ENCODE measurements around the gene PER2.
"Not testable (repeated sequence)": the region's sequence is repeated elsewhere in the genome, so short reads cannot be mapped to it uniquely, and the experiment has no call there.

Gene PER2

GRCh38 chr2:238287737-238288649 is at the start of gene PER2:
Gene PER2 (minus strand): TSS chr2:238288610. CDS start chr2:238277936, 10,674 bp downstream.
- peak; percentile 12 to 15 for ATAC-seq

- ATAC-seq: no peak
These were observed 49.4 kb upstream of the PER2 start for GRCh38 chr2:238337846-238338245.

- no peak for ATAC-seq
These were observed 48.5 kb upstream of the PER2 start for GRCh38 chr2:238336793-238337444.

GRCh38 chr2:238336151-238336550 is 47.7 kb upstream of the PER2 start:
- no peak for ATAC-seq

GRCh38 chr2:238335591-238335990 is 47.2 kb upstream of the PER2 start:
- not testable (repeated sequence) for ATAC-seq

- ATAC-seq: no peak
These were observed 46.5 kb upstream of the PER2 start for GRCh38 chr2:238334885-238335284.

- ATAC-seq: no peak
These were observed 43.5 kb upstream of the PER2 start for GRCh38 chr2:238331916-238332315.

- no peak for ATAC-seq
These were observed 42.0 kb upstream of the PER2 start for GRCh38 chr2:238330391-238330790.

GRCh38 chr2:238327751-238328150 is 39.3 kb upstream of the PER2 start:
- no peak for ATAC-seq

- no peak for ATAC-seq
These were observed 38.5 kb upstream of the PER2 start for GRCh38 chr2:238326801-238327365.

- no peak for ATAC-seq
These were observed 37.3 kb upstream of the PER2 start for GRCh38 chr2:238325694-238326093.

- ATAC-seq: not testable (repeated sequence)
These were observed 35.8 kb upstream of the PER2 start for GRCh38 chr2:238324248-238324647.

GRCh38 chr2:238322001-238322411 is 33.6 kb upstream of the PER2 start:
- no peak for ATAC-seq

GRCh38 chr2:238321467-238321866 is 33.1 kb upstream of the PER2 start:
- ATAC-seq: no peak

- peak; percentile 42 to 44 for ATAC-seq
These were observed 32.4 kb upstream of the PER2 start for GRCh38 chr2:238320648-238321281.

GRCh38 chr2:238320246-238320647 is 31.8 kb upstream of the PER2 start, which contains the start of gene TRAF3IP1:
Gene TRAF3IP1 (plus strand): TSS chr2:238320518. CDS start chr2:238320663, 145 bp downstream.
- ATAC-seq: peak; percentile 96 to 99

GRCh38 chr2:238315031-238315595 is 26.7 kb upstream of the PER2 start:
- no peak for ATAC-seq

- ATAC-seq: no peak
These were observed 26.2 kb upstream of the PER2 start for GRCh38 chr2:238314576-238314975.

GRCh38 chr2:238313991-238314350 is 25.6 kb upstream of the PER2 start:
- no peak for ATAC-seq

- no peak for ATAC-seq
These were observed 25.0 kb upstream of the PER2 start for GRCh38 chr2:238313289-238313990.

GRCh38 chr2:238310721-238311120 is 22.3 kb upstream of the PER2 start:
- ATAC-seq: not testable (repeated sequence)

- no peak for ATAC-seq
These were observed 19.8 kb upstream of the PER2 start for GRCh38 chr2:238308177-238308576.
